Measurements from ENCODE around the gene ZFYVE28.

DNA sequence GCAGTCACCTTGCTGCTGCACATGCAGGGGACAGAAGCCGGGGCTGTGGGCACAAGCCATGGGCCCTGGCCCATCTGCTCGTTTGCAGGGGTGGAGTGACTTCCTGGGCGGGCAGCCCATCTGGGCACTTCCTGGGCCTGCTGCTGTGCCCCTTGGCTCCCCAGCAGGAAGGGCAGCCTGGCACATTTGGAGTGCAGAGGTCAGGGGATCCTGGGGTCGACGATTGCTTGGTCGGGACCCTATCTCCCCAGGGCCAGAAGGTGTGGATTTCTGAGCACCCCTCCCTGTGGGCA is 145.7 kb downstream of the ZFYVE28 start:
- no peak for TF ChIP-seq CTCF (IDR thresholded peaks at IDR 0.05)
- TF ChIP-seq POLR2A (IDR thresholded peaks at IDR 0.05), result no peak

All from adrenal gland (tissue), 5 donors.